Muscle of leg (tissue), 11 donors: ENCODE results near the gene MAB21L4. TPM values are rescaled to one million over a fixed set of nuclear protein-coding genes. Genes with fewer than 3 reads are reported as not detected.

Experiments
- DNase-seq: peaks from one replicate; pipeline ENCODE4 v3.0.0; 2013
- H3K27ac ChIP-seq: one replicate; pipeline ENCODE4 v1.5.1; 2013; ENCODE audit warnings: mild to moderate bottlenecking, low read length, control low read depth
- H3K27me3 ChIP-seq: one replicate; pipeline ENCODE4 v1.6.1; 2013; ENCODE audit warnings: low read length; ENCODE audit not compliant: control insufficient read depth, insufficient read depth
- H3K36me3 ChIP-seq: one replicate; pipeline ENCODE4 v1.6.1; 2013; ENCODE audit warnings: low read length; ENCODE audit not compliant: control insufficient read depth, insufficient read depth
- H3K4me1 ChIP-seq: one replicate; pipeline ENCODE4 v1.6.1; 2013; ENCODE audit warnings: low read length; ENCODE audit not compliant: control insufficient read depth, insufficient read depth
- H3K4me3 ChIP-seq: one replicate; pipeline ENCODE4 v1.5.1; 2013; ENCODE audit warnings: low read length, control low read depth
- H3K9me3 ChIP-seq: replicated peaks from 2 replicates; pipeline ENCODE4 v1.6.1; 2013; ENCODE audit warnings: low read depth, low read length; ENCODE audit not compliant: control insufficient read depth
- WGBS: methylation state at CpG from one replicate; pipeline ENCODE4 v1.1.5; 2013; ENCODE audit warnings: missing lambda C conversion rate; ENCODE audit not compliant: insufficient coverage; 5-methylcytosine and 5-hydroxymethylcytosine counted together
- polyA plus RNA-seq, 8 donors: library from polyadenylated mRNA; unstranded; fragments of 120-200 nt; gene quantifications; one replicate each; pipeline versions ENCODE4 v1.2.1 to v1.2.3, GENCODE V29; 2013; ENCODE audit warnings: inconsistent platforms in 1 of 8, low replicate concordance in 1 of 8; ENCODE audit not compliant: insufficient read length in 8 of 8, insufficient read depth in 1 of 8
- total RNA-seq: library from RNA; stranded (reverse); fragments of 120-200 nt; gene quantifications from one replicate; pipeline ENCODE4 v1.2.4, GENCODE V29; 2013

The MAB21L4 gene
- total and polyA plus RNA-seq, 9 donors = 0.06 to 2.4 (median 0.36) TPM; not detected in 4

DNA sequence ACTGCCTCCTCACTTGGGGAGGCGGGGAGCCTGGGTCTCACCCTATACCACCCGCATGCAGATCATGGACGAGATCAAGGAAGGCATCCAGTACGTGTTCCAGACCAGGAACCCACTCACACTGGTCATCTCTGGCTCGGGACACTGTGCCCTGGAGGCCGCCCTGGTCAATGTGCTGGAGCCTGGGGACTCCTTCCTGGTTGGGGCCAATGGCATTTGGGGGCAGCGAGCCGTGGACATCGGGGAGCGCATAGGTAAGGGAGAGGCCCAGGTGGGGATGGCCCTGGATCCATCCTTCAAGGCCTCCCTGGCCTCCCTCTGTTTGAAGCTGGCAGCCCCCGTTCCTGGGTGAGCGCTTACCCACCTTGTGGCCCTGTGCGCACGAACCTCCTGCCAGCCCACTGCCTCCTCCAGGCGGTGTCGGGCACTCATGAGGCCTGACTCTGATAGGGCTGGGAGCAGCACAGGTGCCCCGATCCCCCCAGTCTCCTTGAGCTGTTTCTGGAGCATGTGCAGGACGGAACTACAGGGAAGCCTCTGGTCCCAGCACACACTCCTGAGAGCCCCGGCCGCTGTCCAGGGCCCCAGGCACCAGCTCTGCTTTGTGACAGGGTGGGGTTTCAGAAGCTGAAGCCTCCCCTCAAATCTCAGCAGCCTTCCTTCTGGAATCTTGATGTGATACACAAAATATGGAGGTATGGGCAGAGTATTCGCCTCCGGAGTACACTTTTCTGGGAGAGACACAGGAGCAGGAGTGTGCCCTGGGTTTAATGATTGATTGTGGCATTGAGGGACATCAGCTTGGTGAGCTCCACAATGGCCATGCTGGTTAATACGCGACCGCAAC lies 26.6 kb downstream of the MAB21L4 start:
- 91% methylated on average over 22 of the region's 25 CpGs for WGBS
- Histone ChIP-seq H3K27ac (no peak overlapping the region), H3K27me3 (no peaks in the 10 kb centered on the region), H3K9me3 (no peaks in the 10 kb centered on the region), H3K4me3 (no peak overlapping the region), H3K36me3 (no peaks in the 10 kb centered on the region), H3K4me1 (no peaks in the 10 kb centered on the region)
- no peak for DNase-seq

DNA sequence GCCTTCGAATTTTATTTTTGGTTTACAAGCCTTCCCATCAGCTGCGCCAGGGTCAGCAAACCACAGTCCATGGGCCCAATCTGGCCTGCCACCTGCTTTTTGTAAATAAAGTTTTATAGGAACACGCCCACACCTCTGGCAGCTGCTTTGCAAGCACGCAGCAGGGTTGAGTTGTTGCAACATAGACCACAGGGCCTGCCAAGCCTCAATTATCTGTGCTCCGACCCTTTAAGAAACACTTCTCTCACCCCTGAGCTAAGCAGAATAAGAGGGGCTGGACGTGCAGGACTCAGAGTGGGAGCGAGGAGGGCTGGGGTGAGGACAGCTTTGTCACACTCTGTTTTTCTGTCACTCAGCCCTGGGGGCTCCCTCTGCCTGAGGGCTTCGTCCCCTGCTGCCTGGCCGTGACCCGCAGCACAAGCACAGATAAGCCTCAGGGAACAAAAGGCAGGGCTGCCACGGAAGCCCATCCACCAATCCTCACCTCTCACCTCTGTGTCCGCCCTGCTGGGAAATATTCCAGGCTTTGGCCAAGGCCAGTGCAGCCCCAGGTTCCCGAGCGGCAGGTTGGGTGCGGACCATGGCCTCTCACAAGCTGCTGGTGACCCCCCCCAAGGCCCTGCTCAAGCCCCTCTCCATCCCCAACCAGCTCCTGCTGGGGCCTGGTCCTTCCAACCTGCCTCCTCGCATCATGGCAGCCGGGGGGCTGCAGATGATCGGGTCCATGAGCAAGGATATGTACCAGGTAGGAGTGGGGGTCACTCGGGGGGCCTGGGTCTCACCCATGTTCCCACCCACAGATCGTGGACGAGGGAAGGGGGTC lies 27.5 kb downstream of the MAB21L4 start, which contains the start of gene AGXT:
Gene AGXT, plus strand, starts transcription at position 539 of the 823 bp plus-strand sequence. Its CDS starts 42 bp downstream, at position 581.
- Histone ChIP-seq H3K4me3 (no peak within 1 kb of the TSS), H3K36me3 (no peaks in the 10 kb centered on the region), H3K4me1 (no peaks in the 10 kb centered on the region), H3K9me3 (no peaks in the 10 kb centered on the region), H3K27ac (no peak within 1 kb of the TSS), H3K27me3 (no peaks in the 10 kb centered on the region)
- WGBS = 83% methylated on average over 14 of the region's 21 CpGs
- DNase-seq = no peak

GRCh38 chr2:240865391-240865790 lies 30.6 kb downstream of the MAB21L4 start:
- Histone ChIP-seq H3K27me3 (no peaks in the 10 kb centered on the region), H3K36me3 (no peaks in the 10 kb centered on the region), H3K27ac (no peak overlapping the region), H3K9me3 (no peaks in the 10 kb centered on the region), H3K4me3 (no peak overlapping the region), H3K4me1 (no peaks in the 10 kb centered on the region)
- WGBS = 73% methylated on average over 2 of the region's 5 CpGs
- no peak for DNase-seq

DNA sequence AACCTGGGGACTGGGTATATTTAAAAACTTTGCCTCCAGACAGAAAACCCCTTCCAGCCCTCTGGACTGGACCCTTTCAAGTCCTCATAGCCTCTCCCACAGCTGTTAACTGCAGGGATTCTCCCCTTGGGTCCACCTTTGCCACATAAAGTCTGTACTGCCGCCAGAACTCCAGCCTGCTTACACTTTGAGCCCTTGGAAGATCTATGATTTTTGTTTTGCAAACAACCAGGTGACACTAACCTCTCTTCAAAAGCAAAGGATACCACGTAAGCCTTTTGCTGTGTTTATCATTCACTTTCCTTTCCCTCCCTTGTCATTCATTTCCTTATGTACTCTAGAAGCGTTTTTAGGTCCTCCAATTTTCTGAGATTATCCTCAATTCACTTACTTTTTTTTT lies 31.5 kb downstream of the MAB21L4 start:
- Histone ChIP-seq H3K4me1 (no peaks in the 10 kb centered on the region), H3K27me3 (no peaks in the 10 kb centered on the region), H3K4me3 (no peak overlapping the region), H3K27ac (no peak overlapping the region), H3K36me3 (no peaks in the 10 kb centered on the region), H3K9me3 (no peaks in the 10 kb centered on the region)
- WGBS = 61% methylated on average over 2 of the region's 3 CpGs
- no peak for DNase-seq

DNA sequence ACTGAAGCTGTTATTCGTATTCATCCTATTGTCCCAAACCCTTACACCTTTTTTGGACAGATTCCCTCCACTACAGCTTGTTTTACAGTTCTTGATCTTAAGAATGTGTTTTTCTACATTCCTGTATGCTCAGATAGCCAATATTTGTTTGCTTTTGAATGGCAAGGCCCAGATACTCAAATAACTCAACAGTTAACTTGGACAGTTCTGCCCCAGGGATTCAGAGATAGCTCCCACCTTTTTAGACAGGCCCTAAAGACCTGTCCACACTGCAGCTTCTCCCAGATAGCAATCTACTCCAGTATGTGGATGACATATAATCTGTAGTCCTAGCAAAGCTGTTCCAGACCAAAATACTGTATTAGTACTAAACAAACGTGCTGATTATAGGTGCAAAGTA lies 34.4 kb downstream of the MAB21L4 start:
- no peaks in the 10 kb centered on the region for H3K27me3 ChIP-seq
- no peak overlapping the region for H3K4me3 ChIP-seq
- no peaks in the 10 kb centered on the region for H3K9me3 ChIP-seq
- no CpG with 5 or more reads among the region's 2 CpGs for WGBS
- peaks cover 5% of the 10 kb centered on the region for H3K4me1 ChIP-seq
- H3K27ac ChIP-seq = no peak overlapping the region
- no peaks in the 10 kb centered on the region for H3K36me3 ChIP-seq
- DNase-seq = no peak

DNA sequence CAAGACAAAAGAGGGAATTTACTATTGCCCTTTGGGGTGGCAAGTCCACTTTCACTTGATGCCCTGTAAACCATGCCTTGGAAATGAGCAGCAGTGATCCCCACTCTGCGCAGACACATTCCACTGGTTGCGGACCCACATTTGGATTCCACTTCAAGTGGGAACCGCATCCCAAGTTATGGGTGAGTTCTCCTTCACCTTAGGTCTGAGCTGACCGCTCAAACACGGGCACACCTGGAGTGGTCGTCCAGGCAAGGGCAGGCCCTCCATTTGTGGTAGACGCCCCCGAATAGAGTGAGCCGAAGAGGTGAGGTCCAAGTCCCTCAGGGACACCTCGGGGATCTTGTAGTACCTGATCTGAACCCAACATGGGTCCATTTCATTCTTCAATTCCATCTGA lies 37.1 kb downstream of the MAB21L4 start:
- H3K36me3 ChIP-seq = no peaks in the 10 kb centered on the region
- H3K27ac ChIP-seq = no peak overlapping the region
- H3K4me1 ChIP-seq = peaks cover 5% of the 10 kb centered on the region
- DNase-seq = no peak
- WGBS = 85% methylated on average over 10 of the region's 10 CpGs
- H3K9me3 ChIP-seq = peaks cover 8% of the 10 kb centered on the region
- peaks cover 6% of the 10 kb centered on the region for H3K27me3 ChIP-seq
- no peak overlapping the region for H3K4me3 ChIP-seq

DNA sequence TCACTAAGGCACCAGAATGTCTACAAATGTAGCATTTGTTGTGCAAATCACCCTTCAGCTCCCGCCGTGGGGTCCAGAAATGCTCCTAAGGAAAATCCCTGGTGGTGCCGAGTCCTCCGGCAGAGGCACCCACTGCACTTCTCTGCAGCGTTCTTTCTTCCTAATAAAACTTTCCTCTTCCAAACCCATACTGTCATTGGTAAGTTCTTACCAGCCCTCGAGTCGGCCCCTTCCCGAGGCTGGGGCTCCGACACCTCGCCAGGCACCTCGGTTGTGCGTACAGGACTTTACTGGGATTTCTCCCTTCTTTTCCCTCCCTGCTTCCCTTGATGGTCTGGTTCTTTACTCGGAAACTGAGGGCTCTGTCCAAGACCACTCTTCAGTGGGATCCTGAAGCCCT lies 37.6 kb downstream of the MAB21L4 start:
- no peak for DNase-seq
- peaks cover 8% of the 10 kb centered on the region for H3K9me3 ChIP-seq
- peaks cover 6% of the 10 kb centered on the region for H3K27me3 ChIP-seq
- WGBS = 88% methylated on average over 12 of the region's 13 CpGs
- no peaks in the 10 kb centered on the region for H3K36me3 ChIP-seq
- H3K4me3 ChIP-seq = no peak overlapping the region
- H3K27ac ChIP-seq = no peak overlapping the region
- H3K4me1 ChIP-seq = peaks cover 5% of the 10 kb centered on the region

DNA sequence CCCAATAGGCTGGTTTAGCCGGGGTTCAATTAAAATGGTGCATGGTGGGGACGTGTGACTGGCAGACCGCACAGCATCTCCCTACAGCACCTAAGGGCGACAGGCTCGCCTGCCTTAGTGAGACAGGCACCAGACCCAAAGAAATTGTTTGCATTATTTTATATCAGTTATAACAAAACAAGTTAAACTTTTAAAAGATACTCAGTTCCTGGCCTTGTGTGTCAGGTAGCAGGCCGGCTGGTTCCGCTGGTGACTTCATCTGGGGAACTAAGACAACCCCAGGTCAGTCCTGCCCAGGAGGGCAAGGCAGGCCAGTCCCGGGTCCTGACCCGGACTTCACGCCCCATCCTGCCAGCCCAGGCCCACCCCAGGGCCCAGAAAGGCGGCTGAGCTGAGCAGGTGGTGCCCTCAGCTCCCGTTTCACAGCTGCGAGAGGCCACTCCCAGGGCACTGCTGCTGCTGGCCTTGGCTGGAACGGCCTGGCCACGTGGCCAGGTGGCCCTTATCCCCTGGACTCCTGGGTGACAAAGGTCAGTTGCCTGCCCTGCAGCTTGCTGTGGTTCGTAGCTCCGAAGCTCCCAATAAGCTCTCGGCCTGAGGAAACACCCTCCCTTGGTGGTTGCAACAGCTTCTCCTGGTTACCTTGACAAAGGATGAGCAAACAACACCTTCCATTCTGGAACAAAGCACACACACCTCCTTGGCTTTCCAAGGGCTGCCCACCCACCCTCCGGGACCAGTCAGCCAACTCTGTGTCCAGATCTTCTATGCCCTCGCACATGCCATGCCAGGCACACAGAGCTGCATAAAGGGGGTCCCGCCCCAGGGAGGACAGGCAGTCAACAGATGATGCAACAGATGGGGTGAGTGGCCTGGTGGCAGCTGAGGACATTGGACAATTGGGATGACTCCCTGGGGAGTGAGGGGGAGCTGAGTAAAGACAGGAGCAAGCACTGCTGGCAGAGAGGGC lies 38.6 kb downstream of the MAB21L4 start:
- Histone ChIP-seq H3K27ac (no peak overlapping the region), H3K4me1 (peaks cover 5% of the 10 kb centered on the region), H3K27me3 (peaks cover 6% of the 10 kb centered on the region), H3K36me3 (no peaks in the 10 kb centered on the region), H3K4me3 (no peak overlapping the region), H3K9me3 (peaks cover 8% of the 10 kb centered on the region)
- peak; percentile 23 for DNase-seq
- 68% methylated on average over 19 of the region's 21 CpGs for WGBS

GRCh38 chr2:240856151-240856980 lies 39.6 kb downstream of the MAB21L4 start:
- DNase-seq = no peak
- H3K4me1 ChIP-seq = peaks cover 5% of the 10 kb centered on the region
- H3K27me3 ChIP-seq = peaks cover 6% of the 10 kb centered on the region
- no peak overlapping the region for H3K4me3 ChIP-seq
- no peaks in the 10 kb centered on the region for H3K36me3 ChIP-seq
- H3K9me3 ChIP-seq = peaks cover 8% of the 10 kb centered on the region
- 74% methylated on average over 13 of the region's 21 CpGs for WGBS
- no peak overlapping the region for H3K27ac ChIP-seq
